ENCODE data around the gene ZNF695. TPM values are rescaled to one million over a fixed set of nuclear protein-coding genes. Genes with fewer than 3 reads are reported as not detected.

Gene ZNF695
- total RNA-seq, 1 donor from 2014 or later = 2.5 TPM

GRCh38 chr1:246959944-246960693 lies 47.7 kb downstream of the ZNF695 start:
- Mint-ChIP-seq H3K4me3 (ENCODE audit: unreplicated experiment) (no peak overlapping the region), H3K27me3 (ENCODE audit: low read depth, unreplicated experiment) (no peaks in the 10 kb centered on the region)

GRCh38 chr1:246954126-246954525 lies 53.7 kb downstream of the ZNF695 start:
- Histone ChIP-seq H3K4me3 (ENCODE audit: insufficient read depth, low read depth, low read length) (no peak overlapping the region), H3K27ac (ENCODE audit: low read depth, low read length) (no peak overlapping the region), H4K20me1 (ENCODE audit: insufficient read depth, low read length) (no peaks in the 10 kb centered on the region), H3K4me2 (ENCODE audit: low read length) (no peak overlapping the region), H3K27me3 (ENCODE audit: insufficient read depth, low read length) (no peaks in the 10 kb centered on the region), H3K4me1 (ENCODE audit: insufficient read depth, low read length) (no peaks in the 10 kb centered on the region), H3K36me3 (ENCODE audit: insufficient read depth, low read length) (no peaks in the 10 kb centered on the region), H3K9me3 (ENCODE audit: insufficient read depth, low read depth, low read length) (no peaks in the 10 kb centered on the region), H3K79me2 (ENCODE audit: insufficient read depth, low read length) (no peaks in the 10 kb centered on the region), H3K9ac (ENCODE audit: low read length) (no peak overlapping the region), H2AFZ (ENCODE audit: low read depth, low read length) (no peak overlapping the region)
- Mint-ChIP-seq H3K27ac (ENCODE audit: unreplicated experiment) (no peak overlapping the region), H3K4me3 (ENCODE audit: unreplicated experiment) (no peak overlapping the region), H3K36me3 (ENCODE audit: low read depth, unreplicated experiment) (no peaks in the 10 kb centered on the region), H3K4me1 (ENCODE audit: low read depth, unreplicated experiment) (no peaks in the 10 kb centered on the region), H3K27me3 (ENCODE audit: low read depth, unreplicated experiment) (no peaks in the 10 kb centered on the region), H3K9me3 (ENCODE audit: unreplicated experiment) (peaks cover 10% of the 10 kb centered on the region)
- TF ChIP-seq CTCF (IDR thresholded peaks at IDR 0.05; ENCODE audit: insufficient read depth, low read depth, low read length) (no peak), EZH2 (IDR thresholded peaks at IDR 0.05; ENCODE audit: insufficient read depth, low read length) (no peak)
- DNase-seq (ENCODE audit: low read depth) (no peak), FAIRE-seq (no peak)

More at GRCh38 chr1:246959944-246960693, 47.7 kb downstream of the ZNF695 start:
- H3K4me2 ChIP-seq (ENCODE audit: low read length) = no peak overlapping the region
- no peak overlapping the region for H3K27ac ChIP-seq (ENCODE audit: low read depth, low read length)
- Mint-ChIP-seq H3K9me3 (ENCODE audit: unreplicated experiment) (peaks cover 5% of the 10 kb centered on the region), H3K36me3 (ENCODE audit: low read depth, unreplicated experiment) (peaks cover 4% of the 10 kb centered on the region), H3K27ac (ENCODE audit: unreplicated experiment) (no peak overlapping the region), H3K4me1 (ENCODE audit: low read depth, unreplicated experiment) (no peaks in the 10 kb centered on the region)
- H3K27me3 ChIP-seq (ENCODE audit: insufficient read depth, low read length) = no peaks in the 10 kb centered on the region
- no peak overlapping the region for H2AFZ ChIP-seq (ENCODE audit: low read depth, low read length)
- H4K20me1 ChIP-seq (ENCODE audit: insufficient read depth, low read length) = no peaks in the 10 kb centered on the region
- no peak overlapping the region for H3K9ac ChIP-seq (ENCODE audit: low read length)
- H3K79me2 ChIP-seq (ENCODE audit: insufficient read depth, low read length) = no peaks in the 10 kb centered on the region
- TF ChIP-seq CTCF (IDR thresholded peaks at IDR 0.05; ENCODE audit: insufficient read depth, low read depth, low read length) (no peak), EZH2 (IDR thresholded peaks at IDR 0.05; ENCODE audit: insufficient read depth, low read length) (no peak)
- no peak for FAIRE-seq
- no peaks in the 10 kb centered on the region for H3K9me3 ChIP-seq (ENCODE audit: insufficient read depth, low read depth, low read length)
- no peaks in the 10 kb centered on the region for H3K4me1 ChIP-seq (ENCODE audit: insufficient read depth, low read length)
- DNase-seq (ENCODE audit: low read depth) = no peak
- H3K4me3 ChIP-seq (ENCODE audit: insufficient read depth, low read depth, low read length) = no peak overlapping the region
- no peaks in the 10 kb centered on the region for H3K36me3 ChIP-seq (ENCODE audit: insufficient read depth, low read length)

GRCh38 chr1:246951413-246951812 lies 56.4 kb downstream of the ZNF695 start:
- H3K27ac Mint-ChIP-seq (ENCODE audit: unreplicated experiment) = no peak overlapping the region
- Histone ChIP-seq H3K27me3 (ENCODE audit: insufficient read depth, low read length) (no peaks in the 10 kb centered on the region), H3K9ac (ENCODE audit: low read length) (no peak overlapping the region), H3K27ac (ENCODE audit: low read depth, low read length) (no peak overlapping the region), H3K4me3 (ENCODE audit: insufficient read depth, low read depth, low read length) (no peak overlapping the region), H3K4me1 (ENCODE audit: insufficient read depth, low read length) (no peaks in the 10 kb centered on the region), H2AFZ (ENCODE audit: low read depth, low read length) (no peak overlapping the region), H3K4me2 (ENCODE audit: low read length) (no peak overlapping the region), H3K79me2 (ENCODE audit: insufficient read depth, low read length) (no peaks in the 10 kb centered on the region), H3K36me3 (ENCODE audit: insufficient read depth, low read length) (no peaks in the 10 kb centered on the region), H4K20me1 (ENCODE audit: insufficient read depth, low read length) (no peaks in the 10 kb centered on the region), H3K9me3 (ENCODE audit: insufficient read depth, low read depth, low read length) (no peaks in the 10 kb centered on the region)
- peaks cover 10% of the 10 kb centered on the region for H3K9me3 Mint-ChIP-seq (ENCODE audit: unreplicated experiment)
- H3K4me3 Mint-ChIP-seq (ENCODE audit: unreplicated experiment) = no peak overlapping the region
- no peak for DNase-seq (ENCODE audit: low read depth)
- TF ChIP-seq EZH2 (IDR thresholded peaks at IDR 0.05; ENCODE audit: insufficient read depth, low read length) (no peak), CTCF (IDR thresholded peaks at IDR 0.05; ENCODE audit: insufficient read depth, low read depth, low read length) (no peak)
- H3K27me3 Mint-ChIP-seq (ENCODE audit: low read depth, unreplicated experiment) = no peaks in the 10 kb centered on the region
- no peaks in the 10 kb centered on the region for H3K36me3 Mint-ChIP-seq (ENCODE audit: low read depth, unreplicated experiment)
- peaks cover 3% of the 10 kb centered on the region for H3K4me1 Mint-ChIP-seq (ENCODE audit: low read depth, unreplicated experiment)
- no peak for FAIRE-seq

Data from astrocyte (in vitro differentiated cells and primary cell).